Type B pancreatic cell (in vitro differentiated cells): Measurements from ENCODE around the gene MRPL49. TPM values are rescaled to one million over a fixed set of nuclear protein-coding genes. Genes with fewer than 3 reads are reported as not detected.
A peak's percentile ranks its signal among the peaks of the same experiment; 100 is the strongest.

Source experiments
- DNase-seq: peaks from one replicate; pipeline ENCODE4 v3.0.0; 2021; ENCODE audit warnings: mixed read lengths; ENCODE audit not compliant: unreplicated experiment; ENCODE audit errors: extremely low spot score
- H3K27ac Mint-ChIP-seq: 2 replicates; pipeline ENCODE4 v1.8.0; 2021; ENCODE audit warnings: mild to moderate bottlenecking, mixed read lengths
- H3K27me3 Mint-ChIP-seq: 2 replicates; pipeline ENCODE4 v1.8.0; 2021; ENCODE audit warnings: mixed read lengths
- H3K36me3 Mint-ChIP-seq: 2 replicates; pipeline ENCODE4 v1.8.0; 2021; ENCODE audit warnings: mixed read lengths
- H3K4me1 Mint-ChIP-seq: one replicate; pipeline ENCODE4 v1.8.0; 2021; ENCODE audit warnings: mixed read lengths; ENCODE audit not compliant: unreplicated experiment
- H3K4me3 Mint-ChIP-seq: 2 replicates; pipeline ENCODE4 v1.8.0; 2021; ENCODE audit warnings: mild to moderate bottlenecking, mixed read lengths
- H3K9me3 Mint-ChIP-seq: 2 replicates; pipeline ENCODE4 v1.8.0; 2021; ENCODE audit warnings: mixed read lengths
- CTCF ChIP-seq: fragments of 200-600 bp; sonication (generic); conservative IDR thresholded peaks from 2 replicates; pipeline ENCODE4 v1.5.0; 2021; ENCODE audit warnings: antibody characterized with exemption, mild to moderate bottlenecking
- total RNA-seq: library from RNA; stranded (reverse); gene quantifications from 2 replicates; pipeline ENCODE4 v1.2.1, GENCODE V29; 2021; ENCODE audit warnings: low replicate concordance

MRPL49 gene
- total RNA-seq, 1 donor from 2014 or later: 49.1 TPM

- H3K36me3 Mint-ChIP-seq: no peaks in the 10 kb centered on the region
- no peak for DNase-seq
- H3K27ac Mint-ChIP-seq: no peak overlapping the region
- no peak for TF ChIP-seq CTCF
- no peaks in the 10 kb centered on the region for H3K27me3 Mint-ChIP-seq
- H3K4me1 Mint-ChIP-seq: peaks cover 13% of the 10 kb centered on the region
- H3K9me3 Mint-ChIP-seq: no peaks in the 10 kb centered on the region
- H3K4me3 Mint-ChIP-seq: no peak overlapping the region
Measured at GRCh38 chr11:65128182-65129145, 6.3 kb downstream of the MRPL49 start.

- Mint-ChIP-seq H3K4me3 (no peak overlapping the region), H3K27me3 (no peaks in the 10 kb centered on the region), H3K4me1 (peaks cover 8% of the 10 kb centered on the region), H3K36me3 (no peaks in the 10 kb centered on the region), H3K9me3 (no peaks in the 10 kb centered on the region), H3K27ac (no peak overlapping the region)
- no peak for TF ChIP-seq CTCF
- no peak for DNase-seq
Measured at GRCh38 chr11:65129649-65130441, 7.7 kb downstream of the MRPL49 start.

GRCh38 chr11:65130631-65131416, 8.7 kb downstream of the MRPL49 start:
- Mint-ChIP-seq H3K27me3 (no peaks in the 10 kb centered on the region), H3K36me3 (no peaks in the 10 kb centered on the region), H3K27ac (peak overlapping the region; percentile 85), H3K9me3 (no peaks in the 10 kb centered on the region), H3K4me1 (peaks cover 16% of the 10 kb centered on the region), H3K4me3 (peak overlapping the region; percentile 64)
- no peak for TF ChIP-seq CTCF
- DNase-seq: no peak

- Mint-ChIP-seq H3K36me3 (no peaks in the 10 kb centered on the region), H3K4me1 (peaks cover 22% of the 10 kb centered on the region), H3K9me3 (no peaks in the 10 kb centered on the region), H3K27ac (peak overlapping the region; percentile 85), H3K4me3 (peak overlapping the region; percentile 64), H3K27me3 (no peaks in the 10 kb centered on the region)
- no peak for TF ChIP-seq CTCF
- no peak for DNase-seq
Measured at GRCh38 chr11:65131417-65131776, 9.3 kb downstream of the MRPL49 start.

GRCh38 chr11:65131895-65132237, 9.7 kb downstream of the MRPL49 start:
- Mint-ChIP-seq H3K4me1 (peaks cover 22% of the 10 kb centered on the region), H3K4me3 (peak overlapping the region; percentile 25), H3K27me3 (no peaks in the 10 kb centered on the region), H3K27ac (no peak overlapping the region), H3K9me3 (no peaks in the 10 kb centered on the region), H3K36me3 (no peaks in the 10 kb centered on the region)
- TF ChIP-seq CTCF: no peak
- DNase-seq: no peak
